ELF-1 (cell line): ENCODE results near the gene SPI1.

Experiments
- DNase-seq: peaks from one replicate; pipeline ENCODE4 v3.0.0-alpha.2; 2016; ENCODE audit warnings: low read depth, low spot score

Gene SPI1

GRCh38 chr11:47378010-47378835, at the start of gene SPI1:
TSS of gene SPI1 (minus strand) at chr11:47378547. CDS start at chr11:47378353, 194 bp downstream.
- DNase-seq, result no peak

GRCh38 chr11:47426062-47426956, 48.0 kb upstream of the SPI1 start, which contains the start of gene PSMC3:
TSS of gene PSMC3 (minus strand) at chr11:47426439. CDS start at chr11:47426279, 160 bp downstream.
- DNase-seq, result peak; percentile 98

- DNase-seq, result peak; percentile 21
Measured at GRCh38 chr11:47425611-47426010, 47.3 kb upstream of the SPI1 start.

GRCh38 chr11:47418454-47419259, 40.3 kb upstream of the SPI1 start:
- no peak for DNase-seq

- DNase-seq, result no peak
Measured at GRCh38 chr11:47417712-47418111, 39.4 kb upstream of the SPI1 start.

- peak; percentile 68 for DNase-seq
Measured at GRCh38 chr11:47415949-47416472, 37.7 kb upstream of the SPI1 start.

- no peak for DNase-seq
Measured at GRCh38 chr11:47415091-47415854, 36.9 kb upstream of the SPI1 start.

- DNase-seq, result no peak
Measured at GRCh38 chr11:47414685-47415070, 36.3 kb upstream of the SPI1 start.

- no peak for DNase-seq
Measured at GRCh38 chr11:47413908-47414684, 35.7 kb upstream of the SPI1 start.

- no peak for DNase-seq
Measured at GRCh38 chr11:47413351-47413750, 35.0 kb upstream of the SPI1 start.

GRCh38 chr11:47411884-47412746, 33.8 kb upstream of the SPI1 start:
- DNase-seq, result peak; percentile 64

- no peak for DNase-seq
Measured at GRCh38 chr11:47410370-47411264, 32.3 kb upstream of the SPI1 start.

GRCh38 chr11:47409440-47410369, 31.4 kb upstream of the SPI1 start:
- DNase-seq, result peak; percentile 61

GRCh38 chr11:47408598-47409439, 30.5 kb upstream of the SPI1 start:
- DNase-seq, result peak; percentile 58

- peak; percentile 97 for DNase-seq
Measured at GRCh38 chr11:47407746-47408590, 29.6 kb upstream of the SPI1 start, which contains the start of gene SLC39A13. TSS of gene SLC39A13 (plus strand) at chr11:47408590. CDS start at chr11:47410095, 1,505 bp downstream.
